H9 (cell line): ENCODE measurements around the gene APLN. TPM values are rescaled to one million over a fixed set of nuclear protein-coding genes. Genes with fewer than 3 reads are reported as not detected.

Experiments
- DNase-seq: peaks from one replicate; pipeline ENCODE4 v3.0.0-alpha.2; 2017
- H2AFZ ChIP-seq: one replicate; pipeline ENCODE4 v1.6.1; 2013; ENCODE audit warnings: mild to moderate bottlenecking, low read length, control low read depth, moderate library complexity
- H2AK5ac ChIP-seq: 2 replicates; pipeline ENCODE4 v1.6.1; 2013; ENCODE audit warnings: low read length, control low read depth, mixed read lengths; ENCODE audit not compliant: insufficient read length
- H2BK120ac ChIP-seq: one replicate; pipeline ENCODE4 v1.6.1; 2013; ENCODE audit warnings: low read depth, mild to moderate bottlenecking, low read length, control low read depth, inconsistent platforms; ENCODE audit not compliant: poor library complexity, severe bottlenecking
- H2BK12ac ChIP-seq: 2 replicates; pipeline ENCODE4 v1.6.1; 2013; ENCODE audit warnings: low read length, control low read depth, mixed read lengths, low read depth; ENCODE audit not compliant: insufficient read length
- H2BK15ac ChIP-seq: 2 replicates; pipeline ENCODE4 v1.6.1; 2013; ENCODE audit warnings: low read depth, low read length, control low read depth
- H2BK20ac ChIP-seq: one replicate; pipeline ENCODE4 v1.6.1; 2013; ENCODE audit warnings: low read depth, mild to moderate bottlenecking, low read length, control low read depth, inconsistent platforms; ENCODE audit not compliant: poor library complexity, severe bottlenecking
- H2BK5ac ChIP-seq: 2 replicates; pipeline ENCODE4 v1.6.1; 2013; ENCODE audit warnings: low read length, control low read depth, mixed read lengths; ENCODE audit not compliant: insufficient read length
- H3K14ac ChIP-seq: 2 replicates; pipeline ENCODE4 v1.6.1; 2013; ENCODE audit warnings: low read length, control low read depth; ENCODE audit not compliant: insufficient read depth
- H3K18ac ChIP-seq: 2 replicates; pipeline ENCODE4 v1.6.1; 2013; ENCODE audit warnings: low read depth, mild to moderate bottlenecking, mixed read lengths, low read length, control low read depth; ENCODE audit not compliant: insufficient read length
- H3K23ac ChIP-seq: 2 replicates; pipeline ENCODE4 v1.6.1; 2013; ENCODE audit warnings: low read length, control low read depth, mixed read lengths, low read depth; ENCODE audit not compliant: insufficient read length
- H3K23me2 ChIP-seq: 2 replicates; pipeline ENCODE4 v1.6.1; 2013; ENCODE audit warnings: low read depth, mild to moderate bottlenecking, mixed read lengths, low read length, control low read depth; ENCODE audit not compliant: insufficient read length, poor library complexity, severe bottlenecking
- H3K27ac ChIP-seq: 2 replicates; pipeline ENCODE4 v1.5.1; 2013; ENCODE audit warnings: low read length, control low read depth, mixed read lengths, low read depth; ENCODE audit not compliant: insufficient read length
- H3K27me3 ChIP-seq: 2 replicates; pipeline ENCODE4 v1.6.1; 2013; ENCODE audit warnings: low read length, control low read depth, inconsistent platforms; ENCODE audit not compliant: insufficient read depth
- H3K4ac ChIP-seq: 2 replicates; pipeline ENCODE4 v1.6.1; 2013; ENCODE audit warnings: low read depth, mild to moderate bottlenecking, control low read depth, inconsistent platforms, low read length, moderate library complexity
- H3K4me1 ChIP-seq: 2 replicates; pipeline ENCODE4 v1.6.1; 2013; ENCODE audit warnings: low read length, control low read depth, inconsistent platforms; ENCODE audit not compliant: insufficient read depth
- H3K4me2 ChIP-seq: 2 replicates; pipeline ENCODE4 v1.6.1; 2013; ENCODE audit warnings: low read length, control low read depth, mixed read lengths; ENCODE audit not compliant: insufficient read length, insufficient read depth
- H3K56ac ChIP-seq: 2 replicates; pipeline ENCODE4 v1.6.1; 2013; ENCODE audit warnings: low read depth, mild to moderate bottlenecking, mixed read lengths, low read length, control low read depth; ENCODE audit not compliant: insufficient read length
- H3K79me1 ChIP-seq: 2 replicates; pipeline ENCODE4 v1.6.1; 2013; ENCODE audit warnings: low read depth, mild to moderate bottlenecking, moderate library complexity, low read length, control low read depth, inconsistent platforms; ENCODE audit not compliant: insufficient read depth, poor library complexity, severe bottlenecking
- H3K79me2 ChIP-seq: 2 replicates; pipeline ENCODE4 v1.6.1; 2013; ENCODE audit warnings: low read length, control low read depth, inconsistent platforms; ENCODE audit not compliant: insufficient read depth
- H3K9ac ChIP-seq: 2 replicates; pipeline ENCODE4 v1.6.1; 2013; ENCODE audit warnings: low read length, control low read depth, mixed read lengths; ENCODE audit not compliant: insufficient read length; ENCODE audit errors: extremely low read depth
- H3K9me3 ChIP-seq: one replicate; pipeline ENCODE4 v1.6.1; 2013; ENCODE audit warnings: low read depth, low read length, inconsistent platforms; ENCODE audit not compliant: control insufficient read depth
- H3T11ph ChIP-seq: one replicate; pipeline ENCODE4 v1.6.1; 2013; ENCODE audit warnings: mild to moderate bottlenecking, low read length, control low read depth, inconsistent platforms
- H4K20me1 ChIP-seq: one replicate; pipeline ENCODE4 v1.6.1; 2013; ENCODE audit not compliant: control insufficient read depth, insufficient read length, insufficient read depth
- H4K5ac ChIP-seq: 2 replicates; pipeline ENCODE4 v1.6.1; 2013; ENCODE audit warnings: low read depth, mild to moderate bottlenecking, mixed read lengths, low read length, control low read depth; ENCODE audit not compliant: insufficient read length
- H4K8ac ChIP-seq: replicated peaks from 2 replicates; pipeline ENCODE4 v1.6.1; 2013; ENCODE audit warnings: low read length, control low read depth, mixed read lengths, low read depth; ENCODE audit not compliant: insufficient read length
- H4K91ac ChIP-seq: 2 replicates; pipeline ENCODE4 v1.6.1; 2013; ENCODE audit warnings: low read depth, mild to moderate bottlenecking, moderate library complexity, mixed read lengths, low read length, control low read depth; ENCODE audit not compliant: insufficient read length
- H3K27ac Mint-ChIP-seq, 3 experiments: 2 replicates in 2 of 3; 3 replicates in 1 of 3; pipeline ENCODE4 v1.8.0; 2020 to 2021; ENCODE audit warnings: mixed read lengths in 3 of 3, mild to moderate bottlenecking in 1 of 3, moderate library complexity in 1 of 3
- H3K27me3 Mint-ChIP-seq: 2 replicates; pipeline ENCODE4 v1.8.0; 2021; ENCODE audit warnings: low read depth, mild to moderate bottlenecking, moderate library complexity, mixed read lengths
- H3K36me3 Mint-ChIP-seq, 3 experiments: 2 replicates in 2 of 3; 3 replicates in 1 of 3; pipeline ENCODE4 v1.8.0; 2020 to 2021; ENCODE audit warnings: low read depth in 3 of 3, mixed read lengths in 3 of 3; ENCODE audit not compliant: insufficient read depth in 1 of 3
- H3K4me1 Mint-ChIP-seq, 2 experiments: 2 replicates each; pipeline ENCODE4 v1.8.0; 2020; ENCODE audit warnings: mixed read lengths in 2 of 2
- H3K4me3 Mint-ChIP-seq, 2 experiments: 2 replicates in 1 of 2; 3 replicates in 1 of 2; pipeline ENCODE4 v1.8.0; 2020 to 2021; ENCODE audit warnings: mild to moderate bottlenecking in 2 of 2, mixed read lengths in 2 of 2, moderate library complexity in 1 of 2
- H3K9me3 Mint-ChIP-seq, 2 experiments: 2 replicates in 1 of 2; 3 replicates in 1 of 2; pipeline ENCODE4 v1.8.0; 2020; ENCODE audit warnings: mild to moderate bottlenecking in 2 of 2, mixed read lengths in 2 of 2, moderate library complexity in 1 of 2
- CTCF ChIP-seq: fragments of 200-600 bp; sonication (generic); conservative IDR thresholded peaks from 3 replicates; pipeline ENCODE4 v1.8.0; 2021; ENCODE audit warnings: antibody characterized with exemption, mild to moderate bottlenecking
- WGBS: extraction: QIAGEN DNeasy Blood & Tissue Kit; methylation state at CpG from one replicate; pipeline ENCODE4 v1.1.7; 2013; ENCODE audit warnings: missing lambda C conversion rate, low lambda C conversion rate, mixed read lengths; ENCODE audit not compliant: insufficient read length; ENCODE audit errors: extremely low coverage; 5-methylcytosine and 5-hydroxymethylcytosine counted together
- long read RNA-seq: library from polyadenylated mRNA; unstranded; transcript quantifications from one replicate; pipeline ENCODE4 v2.0.0, GENCODE V29; 2020
- total RNA-seq: library from RNA; stranded (reverse); gene quantifications from 2 replicates; pipeline ENCODE4 v1.2.1, GENCODE V29; 2021

Gene APLN
- 0.18 and 0.24 TPM in 2 replicates for total RNA-seq
- long read RNA-seq, partial matches to known transcripts = 0 of 1 reads
- long read RNA-seq, other reads (novel, unspliced or antisense) = 1 of 1 reads

DNA sequence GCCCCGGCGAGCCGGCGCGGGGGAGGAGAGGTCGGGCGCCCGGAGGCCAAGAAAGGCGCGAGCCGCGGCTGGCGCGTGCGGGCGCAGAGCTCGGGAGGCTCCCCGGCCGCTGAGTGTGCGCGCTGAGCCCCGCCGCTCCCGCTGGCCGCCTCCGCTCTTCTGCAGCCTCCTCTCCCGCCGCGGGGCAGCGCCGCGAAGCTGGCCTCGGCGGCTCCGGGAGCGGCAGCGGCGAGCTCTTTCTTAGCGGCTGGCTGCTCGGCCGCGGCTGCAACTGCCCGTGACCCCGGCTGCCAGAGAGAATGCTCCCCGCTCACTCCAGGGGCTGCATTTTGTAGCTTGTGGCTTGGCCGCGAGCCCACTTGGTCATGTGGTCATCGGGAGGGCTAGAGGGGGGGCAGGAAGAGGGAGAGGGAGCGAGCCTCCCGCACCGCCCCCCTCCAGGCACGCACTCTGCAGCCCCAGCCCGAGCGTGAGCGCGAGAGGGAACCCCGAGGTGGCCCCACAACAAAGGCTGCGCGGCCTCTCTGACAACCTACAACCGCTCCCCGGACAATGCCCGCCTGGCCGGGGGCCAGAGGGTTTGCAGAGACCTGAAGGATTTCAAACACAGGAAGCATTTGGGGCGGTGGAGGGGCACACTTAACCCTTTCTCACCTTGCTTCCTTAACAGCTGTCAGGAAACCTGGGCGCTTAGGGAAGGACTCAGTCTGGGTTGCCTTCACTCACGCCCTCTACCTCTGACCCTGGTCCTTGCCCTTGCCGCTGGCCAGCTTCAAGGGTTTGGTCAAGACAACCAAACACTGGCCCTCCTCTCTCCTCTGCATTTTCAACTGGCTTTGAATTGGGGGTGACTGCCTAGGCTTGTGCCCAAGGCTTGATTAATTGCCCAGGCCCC is at the start of gene APLN:
Gene APLN, minus strand, starts transcription at position 305 of the 895 bp plus-strand sequence. CDS start 326 bp downstream, outside the sequence.
- no peak within 1 kb of the TSS; a peak in 1 of 7 replicates for H3K27ac Mint-ChIP-seq
- no peak within 1 kb of the TSS for H4K5ac ChIP-seq

More for the DNA sequence above, at the start of gene APLN:
- no peak within 1 kb of the TSS for H2BK20ac ChIP-seq
- H3K4me1 ChIP-seq = 0 out of 2 replicates have a peak, but pooled peaks cover 3% of the 10 kb centered on the region
- Mint-ChIP-seq H3K9me3 (peaks cover 11 to 48% of the 10 kb centered on the region in 2 experiments), H3K27me3 (peaks cover 82% of the 10 kb centered on the region), H3K4me1 (peaks cover 11 to 25% of the 10 kb centered on the region in 2 experiments), H3K36me3 (peaks cover 0 to 3% (median 2%) of the 10 kb centered on the region in 3 experiments; a peak in 5 of 7 replicates), H3K4me3 (peak within 1 kb of the TSS; percentile 49 to 84)
- H2BK15ac ChIP-seq = no peak within 1 kb of the TSS
- no peak for DNase-seq
- H3K18ac ChIP-seq = no peak within 1 kb of the TSS
- no peaks in the 10 kb centered on the region for H4K20me1 ChIP-seq
- H2AK5ac ChIP-seq = no peak within 1 kb of the TSS
- TF ChIP-seq CTCF = no peak
- peaks cover 34% of the 10 kb centered on the region; the same call in 1 of the 2 replicates for H3K27me3 ChIP-seq
- H4K8ac ChIP-seq = no peak within 1 kb of the TSS
- no peak within 1 kb of the TSS for H2BK120ac ChIP-seq
- no peaks in the 10 kb centered on the region for H3K79me1 ChIP-seq
- peaks cover 11% of the 10 kb centered on the region for H3K23me2 ChIP-seq
- H3T11ph ChIP-seq = no peak within 1 kb of the TSS
- peaks cover 5% of the 10 kb centered on the region for H3K9me3 ChIP-seq
- H3K23ac ChIP-seq = no peak within 1 kb of the TSS
- H3K79me2 ChIP-seq = no peaks in the 10 kb centered on the region
- H2BK5ac ChIP-seq = no peak within 1 kb of the TSS
- H2BK12ac ChIP-seq = no peak within 1 kb of the TSS
- H2AFZ ChIP-seq = no peak within 1 kb of the TSS
- no peak within 1 kb of the TSS for H4K91ac ChIP-seq
- no peak within 1 kb of the TSS for H3K9ac ChIP-seq
- H3K27ac ChIP-seq = no peak within 1 kb of the TSS
- WGBS = no CpG with 5 or more reads among the region's 67 CpGs
- H3K4me2 ChIP-seq = peak within 1 kb of the TSS; percentile 86
- H3K56ac ChIP-seq = no peak within 1 kb of the TSS
- peak within 1 kb of the TSS; percentile 36; the same call in 1 of the 2 replicates for H3K14ac ChIP-seq
- H3K4ac ChIP-seq = no peak within 1 kb of the TSS
